IMR-90 (cell line): ENCODE measurements around the gene FAM221A. TPM values are rescaled to one million over a fixed set of nuclear protein-coding genes. Genes with fewer than 3 reads are reported as not detected.

Experiments used
- ATAC-seq: fragments of 200-7000 bp; cut with Tn5 transposase; 2 replicates; pipeline ENCODE4 v1.9.1; 2020; ENCODE audit warnings: low read depth, mild to moderate bottlenecking, moderate library complexity
- BruUV-seq: library from RNA; stranded (reverse); fragments of 400-500 nt; replicated peaks from 2 replicates; lab custom pipeline; 2021; lab: Mats Ljungman, UMichigan
- CTCF ChIA-PET: fragments of 300-600 bp; formaldehyde crosslinking; extraction: SDS; loops from one replicate; lab custom pipeline; 2021; ENCODE audit warnings: antibody characterized with exemption; lab: Yijun Ruan, JAX
- POLR2A ChIA-PET: fragments of 300-600 bp; sonication (Branson Sonifier 250); formaldehyde crosslinking; loops from one replicate; lab custom pipeline; 2022; ENCODE audit warnings: antibody characterized with exemption; ENCODE audit not compliant: unreplicated experiment; lab: Charles Lee
- DNase-seq: peaks from one replicate; pipeline ENCODE4 v3.0.0; 2013
- H2AFZ ChIP-seq: replicated peaks from 2 replicates; pipeline ENCODE3; 2013; ENCODE audit warnings: low read length, mild to moderate bottlenecking; ENCODE audit not compliant: poor library complexity
- H2AK5ac ChIP-seq: 2 replicates; pipeline ENCODE4 v1.6.1; 2013; ENCODE audit warnings: low read depth, low read length, inconsistent platforms
- H2AK9ac ChIP-seq: replicated peaks from 2 replicates; pipeline ENCODE3; 2013; ENCODE audit warnings: mild to moderate bottlenecking, low read depth, low read length, moderate library complexity; ENCODE audit not compliant: poor library complexity
- H2BK120ac ChIP-seq: 2 replicates; pipeline ENCODE4 v1.6.1; 2013; ENCODE audit warnings: low read depth, low read length, inconsistent platforms
- H2BK15ac ChIP-seq: 3 replicates; pipeline ENCODE4 v1.6.1; 2013; ENCODE audit warnings: low read depth, low read length, inconsistent platforms
- H2BK20ac ChIP-seq: 2 replicates; pipeline ENCODE4 v1.6.1; 2013; ENCODE audit warnings: low read depth, mild to moderate bottlenecking, inconsistent platforms, low read length, moderate library complexity
- H2BK5ac ChIP-seq: 2 replicates; pipeline ENCODE4 v1.6.1; 2013; ENCODE audit warnings: mild to moderate bottlenecking, low read depth, low read length, inconsistent platforms; ENCODE audit not compliant: poor library complexity, severe bottlenecking
- H3K14ac ChIP-seq: replicated peaks from 2 replicates; pipeline ENCODE4 v1.6.1; 2013; ENCODE audit warnings: low read depth, low read length, inconsistent platforms
- H3K18ac ChIP-seq: 2 replicates; pipeline ENCODE4 v1.6.1; 2013; ENCODE audit warnings: low read depth, low read length, control low read depth
- H3K23ac ChIP-seq: 2 replicates; pipeline ENCODE4 v1.6.1; 2013; ENCODE audit warnings: low read depth, low read length, inconsistent platforms
- H3K27ac ChIP-seq: 2 replicates; pipeline ENCODE4 v1.5.1; 2013; ENCODE audit warnings: mild to moderate bottlenecking, control low read depth, low read length; ENCODE audit not compliant: insufficient read depth
- H3K27me3 ChIP-seq: 2 replicates; pipeline ENCODE4 v1.6.1; 2013; ENCODE audit warnings: low read length; ENCODE audit not compliant: control insufficient read depth, insufficient read depth
- H3K36me3 ChIP-seq: 2 replicates; pipeline ENCODE4 v1.6.1; 2013; ENCODE audit warnings: low read length, mixed read lengths; ENCODE audit not compliant: control insufficient read depth, insufficient read depth
- H3K4ac ChIP-seq: 2 replicates; pipeline ENCODE4 v1.6.1; 2013; ENCODE audit warnings: low read depth, low read length, inconsistent platforms
- H3K4me1 ChIP-seq: 2 replicates; pipeline ENCODE4 v1.6.1; 2013; ENCODE audit warnings: low read length, mixed read lengths; ENCODE audit not compliant: control insufficient read depth, insufficient read depth
- H3K4me2 ChIP-seq: 2 replicates; pipeline ENCODE4 v1.6.1; 2013; ENCODE audit warnings: low read depth, mild to moderate bottlenecking, control low read depth, low read length, moderate library complexity
- H3K4me3 ChIP-seq: 2 replicates; pipeline ENCODE4 v1.5.1; 2013; ENCODE audit warnings: low read depth, mild to moderate bottlenecking, control low read depth, low read length, moderate library complexity; ENCODE audit not compliant: insufficient read depth
- H3K56ac ChIP-seq: 2 replicates; pipeline ENCODE4 v1.6.1; 2013; ENCODE audit warnings: low read length, inconsistent platforms; ENCODE audit not compliant: insufficient read depth; ENCODE audit errors: extremely low read depth
- H3K79me1 ChIP-seq, 2 experiments: 2 replicates each; pipeline ENCODE4 v1.6.1; 2013; ENCODE audit warnings: low read length in 2 of 2, inconsistent platforms in 1 of 2, low read depth in 1 of 2
- H3K9ac ChIP-seq: 2 replicates; pipeline ENCODE4 v1.6.1; 2013; ENCODE audit warnings: low read depth, low read length, control low read depth
- H3K9me1 ChIP-seq: 2 replicates; pipeline ENCODE4 v1.6.1; 2013; ENCODE audit warnings: low read length, inconsistent platforms; ENCODE audit not compliant: insufficient read depth
- H3K9me3 ChIP-seq: 2 replicates; pipeline ENCODE4 v1.6.1; 2013; ENCODE audit warnings: low read length; ENCODE audit not compliant: control insufficient read depth, insufficient read depth
- H4K20me1 ChIP-seq: 2 replicates; pipeline ENCODE4 v1.6.1; 2013; ENCODE audit warnings: low read length, inconsistent platforms; ENCODE audit not compliant: insufficient read depth
- H4K5ac ChIP-seq: 2 replicates; pipeline ENCODE4 v1.6.1; 2013; ENCODE audit warnings: mild to moderate bottlenecking, low read depth, low read length, control low read depth
- H4K8ac ChIP-seq, 2 experiments: 2 replicates each; pipeline ENCODE4 v1.6.1; 2013; ENCODE audit warnings: low read depth in 2 of 2, low read length in 2 of 2, control low read depth in 1 of 2, inconsistent platforms in 1 of 2
- H4K91ac ChIP-seq: 2 replicates; pipeline ENCODE4 v1.6.1; 2013; ENCODE audit warnings: low read depth, low read length, inconsistent platforms; ENCODE audit not compliant: insufficient read depth
- RCOR1 ChIP-seq: IDR thresholded peaks from 2 replicates; pipeline ENCODE4 v1.6.1; 2012; ENCODE audit warnings: mild to moderate bottlenecking, low read length, improper control_type of control experiment; ENCODE audit not compliant: insufficient replicate concordance
- RFX5 ChIP-seq: IDR thresholded peaks from 2 replicates; pipeline ENCODE4 v1.8.0; 2012; ENCODE audit warnings: low read depth, mild to moderate bottlenecking, low read length, moderate library complexity
- SMC3 ChIP-seq: fragments of 150-350 bp; IDR thresholded peaks from 2 replicates; pipeline ENCODE4 v1.6.1; 2016; ENCODE audit warnings: low read depth, mild to moderate bottlenecking, antibody characterized with exemption, low read length, moderate library complexity
- WGBS, 2 experiments: methylation state at CpG; one replicate each; pipeline versions ENCODE4 v1.1.5 to v1.1.7; 2013; ENCODE audit warnings: missing lambda C conversion rate in 2 of 2; ENCODE audit not compliant: insufficient read length in 1 of 2; ENCODE audit errors: extremely low coverage in 2 of 2; 5-methylcytosine and 5-hydroxymethylcytosine counted together
- dilution Hi-C: fragments of 300-500 bp; cut with HindIII; formaldehyde crosslinking; loops from one replicate; pipeline ENCODE4 v1.14.3; 2018; ENCODE audit warnings: low sequenced_read_pairs; ENCODE audit not compliant: unreplicated experiment
- in situ Hi-C: fragments of 300-500 bp; cut with MboI; formaldehyde crosslinking; loops from 3 replicates; pipeline ENCODE4 v1.14.3; 2019; ENCODE audit warnings: low sequenced_read_pairs, inconsistent platforms, mixed read lengths
- intact Hi-C: fragments of 100-400 bp; cut with micrococcal nuclease; formaldehyde crosslinking; loops from 2 replicates; pipeline ENCODE4 v1.10.0; 2022
- polyA plus RNA-seq, 3 experiments: library from polyadenylated mRNA; depleted of rRNA; stranded (reverse); fragments of >200 nt; gene quantifications; 2 replicates each; pipeline ENCODE4 v1.2.3, GENCODE V29; 2012; ENCODE audit warnings: low replicate concordance in 1 of 3
- total RNA-seq: library from RNA; depleted of rRNA; stranded (reverse); fragments of >200 nt; gene quantifications from 2 replicates; pipeline ENCODE4 v1.2.3, GENCODE V29; 2012

The FAM221A gene
- total and polyA plus RNA-seq, 2 of the 4 experiments (the other 2 are of a cell fraction), result 1.1 to 2.1 TPM

GRCh38 chr7:23661385-23661784, 18.6 kb upstream of the FAM221A start:
- Histone ChIP-seq H2BK5ac (no peak overlapping the region), H3K23ac (no peak overlapping the region), H2BK120ac (no peak overlapping the region), H2BK20ac (no peak overlapping the region), H3K9ac (no peak overlapping the region), H3K14ac (no peak overlapping the region), H4K8ac (no peak overlapping the region), H4K91ac (no peak overlapping the region), H3K4ac (no peak overlapping the region), H2AFZ (no peak overlapping the region), H3K4me1 (peaks cover 1% of the 10 kb centered on the region; the same call in 1 of the 2 replicates), H2AK9ac (no peak overlapping the region), H3K27ac (no peak overlapping the region), H3K9me1 (no peaks in the 10 kb centered on the region), H3K18ac (no peak overlapping the region), H2BK15ac (no peak overlapping the region), H3K79me1 (no peaks in the 10 kb centered on the region), H3K4me3 (no peak overlapping the region), H4K20me1 (no peaks in the 10 kb centered on the region), H2AK5ac (no peak overlapping the region), H3K4me2 (no peak overlapping the region), H4K5ac (no peak overlapping the region), H3K27me3 (no peaks in the 10 kb centered on the region), H3K9me3 (peaks cover 2% of the 10 kb centered on the region; the same call in 1 of the 2 replicates), H3K36me3 (no peaks in the 10 kb centered on the region), H3K56ac (no peak overlapping the region)
- no TSS peak for BruUV-seq
- DNase-seq, result no peak
- TF ChIP-seq RFX5 (no peak), SMC3 (no peak), RCOR1 (no peak)
- WGBS, 2 experiments, result no CpG with 5 or more reads among the region's 3 CpGs
- in situ Hi-C loops (no loop called here), intact Hi-C loops (no loop called here), dilution Hi-C loops (no loop called here)
- CTCF ChIA-PET, result no interaction called here
- no peak for ATAC-seq
- POLR2A ChIA-PET, result no interaction called here
